Measurements from ENCODE around the gene NDUFAF3.

The NDUFAF3 gene

DNA sequence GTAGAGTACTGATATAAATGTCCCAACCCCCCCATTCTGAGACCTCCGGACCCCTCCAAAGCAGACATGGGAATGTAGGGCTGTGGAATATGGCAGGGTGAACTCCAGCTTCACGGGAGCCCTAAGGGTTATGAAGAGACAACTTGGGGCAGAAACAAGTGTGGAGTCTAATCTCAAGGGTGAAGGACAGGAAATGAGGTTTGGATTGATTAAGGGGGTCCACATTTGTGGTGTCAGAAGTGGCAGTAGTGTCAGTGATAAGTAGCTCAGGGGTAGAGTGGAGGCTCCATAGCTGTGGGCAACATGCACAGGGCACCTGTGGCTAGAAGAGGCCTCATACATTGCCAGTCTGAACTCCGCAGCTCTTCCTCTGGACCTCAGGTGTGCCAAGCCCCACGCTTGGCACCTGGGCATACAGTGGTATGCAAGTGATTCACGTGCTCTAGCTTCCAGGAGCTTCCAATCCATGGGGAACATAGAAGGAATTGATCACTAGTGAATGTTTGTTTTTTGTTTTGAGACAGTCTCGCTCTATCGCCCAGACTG, 36.0 kb upstream of the NDUFAF3 start:
- Histone ChIP-seq H3K36me3 (peaks cover 35 to 63% (median 52%) of the 10 kb centered on the region in 11 experiments), H4K20me1 (peaks cover 0 to 44% (median 19%) of the 10 kb centered on the region in 11 experiments; a peak in 12 of 22 replicates)

DNA sequence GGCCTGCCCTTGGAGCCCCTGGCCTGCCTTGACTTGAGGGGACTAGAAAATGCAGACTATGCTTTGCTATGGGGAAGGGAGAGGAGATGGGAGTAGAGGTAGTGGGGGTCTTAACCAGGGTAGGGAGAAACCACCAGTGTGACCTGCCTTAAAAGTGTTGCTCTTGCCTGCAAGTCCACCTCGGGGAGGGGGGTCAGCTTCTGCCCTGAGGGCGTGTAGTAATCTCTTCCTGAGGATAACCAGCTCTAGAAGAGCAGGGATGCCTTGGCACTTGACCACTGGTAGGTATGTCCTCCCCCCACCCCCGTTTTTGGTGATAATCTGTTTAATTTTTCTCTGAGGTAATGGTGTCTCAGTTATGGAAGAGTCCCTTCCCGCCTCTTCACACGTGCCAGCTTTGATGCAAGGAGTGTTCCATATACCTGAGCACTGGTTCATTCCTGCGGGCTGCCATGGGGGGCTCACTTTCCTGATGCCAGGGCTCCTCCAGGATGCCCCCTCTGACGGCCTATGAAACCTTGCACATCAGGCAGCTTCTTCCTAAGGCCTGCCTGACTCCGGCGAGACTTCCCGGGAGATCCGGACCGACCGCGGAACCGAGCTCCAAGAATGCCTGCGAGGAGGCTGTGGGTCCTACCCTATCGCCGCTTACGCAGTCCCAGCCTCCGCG, 32.7 kb upstream of the NDUFAF3 start:
- peak overlapping the region; percentile 72 to 88 (median 78) for H3K4me3 ChIP-seq
- peak overlapping the region; percentile 94 to 100 (median 99) for H3K4me2 ChIP-seq
- H3K9me3 ChIP-seq (replicated peaks in 1 of 11): no peaks in the 10 kb centered on the region
- no peak; a peak in 1 of 22 replicates for TF ChIP-seq Cebpa-rat (IDR thresholded peaks at IDR 0.05)
- peak overlapping the region; percentile 79 to 88 (median 84) for H3K9ac ChIP-seq
- peak overlapping the region; percentile 69 to 88 (median 83); a peak in 21 of 22 replicates for H3K27ac ChIP-seq
- peaks cover 0 to 29% (median 16%) of the 10 kb centered on the region in 11 experiments; a peak in 15 of 22 replicates for H3K27me3 ChIP-seq
- H3K4me1 ChIP-seq: peaks cover 45 to 67% (median 51%) of the 10 kb centered on the region in 10 experiments
- H4K20me1 ChIP-seq: peaks cover 0 to 29% (median 11%) of the 10 kb centered on the region in 11 experiments; a peak in 8 of 22 replicates
- H3K36me3 ChIP-seq: peaks cover 4 to 30% (median 19%) of the 10 kb centered on the region in 11 experiments

More for the DNA sequence above, 36.0 kb upstream of the NDUFAF3 start:
- Histone ChIP-seq H3K4me2 (no peak overlapping the region), H3K9me3 (replicated peaks in 1 of 11) (no peaks in the 10 kb centered on the region), H3K9ac (peak overlapping the region in 1 of 11 experiments; percentile 1; a peak in 2 of 22 replicates), H3K27me3 (peaks cover 0 to 20% (median 11%) of the 10 kb centered on the region in 11 experiments; a peak in 15 of 22 replicates), H3K4me1 (peaks cover 20 to 47% (median 30%) of the 10 kb centered on the region in 10 experiments), H3K27ac (peak overlapping the region in 2 of 11 experiments; percentile 26 to 54; a peak in 4 of 22 replicates), H3K4me3 (no peak overlapping the region)
- no peak for TF ChIP-seq Cebpa-rat (IDR thresholded peaks at IDR 0.05)

DNA sequence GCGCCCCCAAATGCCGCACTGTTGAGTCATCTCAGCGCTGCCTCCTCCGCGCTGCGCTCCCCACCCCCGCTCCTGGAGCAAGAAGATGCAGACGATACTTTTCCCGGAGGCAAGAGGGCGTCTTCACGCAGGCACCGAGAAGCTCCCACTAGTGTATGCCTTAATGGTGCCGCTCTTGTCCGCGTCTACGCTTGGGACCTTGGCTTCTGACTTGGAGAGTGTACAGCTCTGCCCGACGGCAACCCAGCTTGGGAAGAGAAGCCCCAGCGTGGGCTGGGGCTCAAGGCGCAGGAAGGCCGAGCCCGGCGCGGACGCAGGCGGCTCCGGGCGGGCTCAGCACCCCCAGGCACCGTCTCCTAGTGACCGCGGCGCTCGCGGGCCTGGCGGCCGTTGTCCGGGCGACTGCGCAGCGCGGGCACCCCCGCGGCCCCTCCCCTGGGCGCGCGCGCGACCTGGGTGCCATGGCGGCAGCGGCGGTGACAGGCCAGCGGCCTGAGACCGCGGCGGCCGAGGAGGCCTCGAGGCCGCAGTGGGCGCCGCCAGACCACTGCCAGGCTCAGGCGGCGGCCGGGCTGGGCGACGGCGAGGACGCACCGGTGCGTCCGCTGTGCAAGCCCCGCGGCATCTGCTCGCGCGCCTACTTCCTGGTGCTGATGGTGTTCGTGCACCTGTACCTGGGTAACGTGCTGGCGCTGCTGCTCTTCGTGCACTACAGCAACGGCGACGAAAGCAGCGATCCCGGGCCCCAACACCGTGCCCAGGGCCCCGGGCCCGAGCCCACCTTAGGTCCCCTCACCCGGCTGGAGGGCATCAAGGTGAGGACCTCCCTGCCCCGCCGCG, 31.9 kb upstream of the NDUFAF3 start, which contains the start of gene P4HTM:
TSS of gene P4HTM (plus strand) at position 446 of the 840 bp plus-strand sequence. CDS start at position 462, 16 bp downstream.
- H3K4me1 ChIP-seq: peaks cover 38 to 62% (median 54%) of the 10 kb centered on the region in 10 experiments
- H3K36me3 ChIP-seq: peaks cover 0 to 22% (median 13%) of the 10 kb centered on the region in 11 experiments; a peak in 16 of 22 replicates
- peak in 1 of 11 experiments; percentile 68; a peak in 2 of 22 replicates for TF ChIP-seq Cebpa-rat (IDR thresholded peaks at IDR 0.05)
- peak within 1 kb of the TSS; percentile 69 to 88 (median 83) for H3K27ac ChIP-seq
- H3K4me3 ChIP-seq: peak within 1 kb of the TSS; percentile 72 to 88 (median 78)
- H3K4me2 ChIP-seq: peak within 1 kb of the TSS; percentile 94 to 100 (median 99)
- peaks cover 0 to 21% (median 3%) of the 10 kb centered on the region in 11 experiments; a peak in 6 of 22 replicates for H4K20me1 ChIP-seq
- peak within 1 kb of the TSS; percentile 79 to 88 (median 84) for H3K9ac ChIP-seq
- H3K9me3 ChIP-seq (replicated peaks in 1 of 11): no peaks in the 10 kb centered on the region
- peaks cover 0 to 29% (median 16%) of the 10 kb centered on the region in 11 experiments; a peak in 15 of 22 replicates for H3K27me3 ChIP-seq

DNA sequence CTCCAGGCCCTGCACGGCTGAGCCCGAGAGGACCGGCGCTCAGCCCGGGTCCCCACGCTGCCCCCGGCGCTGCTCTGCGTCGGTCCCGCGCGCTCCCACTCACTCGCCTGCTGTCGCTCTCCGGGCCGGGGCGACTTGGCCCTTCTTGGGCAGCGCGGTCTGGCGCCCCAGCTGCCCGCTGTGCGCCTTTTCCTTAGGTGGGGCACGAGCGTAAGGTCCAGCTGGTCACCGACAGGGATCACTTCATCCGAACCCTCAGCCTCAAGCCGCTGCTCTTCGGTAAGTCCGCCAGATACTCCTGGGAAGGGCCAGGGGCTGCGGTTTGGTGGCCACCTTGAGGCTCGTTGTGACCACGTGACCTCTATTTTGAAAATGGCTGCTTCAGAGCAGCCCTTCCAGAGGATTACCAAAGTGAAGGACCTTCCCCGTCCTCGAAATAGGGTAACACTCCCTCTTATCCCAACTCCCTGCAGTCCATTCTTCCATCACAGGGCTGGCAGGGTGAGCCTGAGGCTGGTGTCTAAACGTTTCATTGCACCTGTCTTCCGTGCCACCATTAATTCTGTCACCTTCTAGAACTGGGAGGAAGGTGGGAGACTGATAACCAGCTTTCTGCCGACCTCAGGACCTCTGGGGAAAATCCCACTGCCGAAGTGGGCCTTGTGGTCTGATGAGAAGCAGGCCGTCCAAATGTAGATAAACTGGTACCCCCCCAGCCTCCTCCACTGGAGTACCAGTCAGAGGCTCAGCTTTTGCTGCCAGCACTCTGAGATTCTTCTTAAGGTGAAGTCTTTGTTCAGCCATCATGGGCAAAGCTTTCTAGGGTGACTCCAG, 31.1 kb upstream of the NDUFAF3 start:
- Histone ChIP-seq H3K4me1 (peaks cover 37 to 61% (median 53%) of the 10 kb centered on the region in 10 experiments), H3K9ac (peak overlapping the region; percentile 79 to 88 (median 84)), H3K4me2 (peak overlapping the region; percentile 94 to 100 (median 99)), H3K27me3 (peaks cover 0 to 29% (median 16%) of the 10 kb centered on the region in 11 experiments; a peak in 15 of 22 replicates), H3K4me3 (peak overlapping the region; percentile 72 to 88 (median 78)), H3K9me3 (replicated peaks in 1 of 11) (no peaks in the 10 kb centered on the region), H3K27ac (peak overlapping the region; percentile 69 to 88 (median 83); a peak in 21 of 22 replicates), H4K20me1 (peaks cover 0 to 15% (median 0%) of the 10 kb centered on the region in 11 experiments; a peak in 2 of 22 replicates), H3K36me3 (peaks cover 0 to 14% (median 5%) of the 10 kb centered on the region in 11 experiments; a peak in 12 of 22 replicates)
- no peak for TF ChIP-seq Cebpa-rat (IDR thresholded peaks at IDR 0.05)

DNA sequence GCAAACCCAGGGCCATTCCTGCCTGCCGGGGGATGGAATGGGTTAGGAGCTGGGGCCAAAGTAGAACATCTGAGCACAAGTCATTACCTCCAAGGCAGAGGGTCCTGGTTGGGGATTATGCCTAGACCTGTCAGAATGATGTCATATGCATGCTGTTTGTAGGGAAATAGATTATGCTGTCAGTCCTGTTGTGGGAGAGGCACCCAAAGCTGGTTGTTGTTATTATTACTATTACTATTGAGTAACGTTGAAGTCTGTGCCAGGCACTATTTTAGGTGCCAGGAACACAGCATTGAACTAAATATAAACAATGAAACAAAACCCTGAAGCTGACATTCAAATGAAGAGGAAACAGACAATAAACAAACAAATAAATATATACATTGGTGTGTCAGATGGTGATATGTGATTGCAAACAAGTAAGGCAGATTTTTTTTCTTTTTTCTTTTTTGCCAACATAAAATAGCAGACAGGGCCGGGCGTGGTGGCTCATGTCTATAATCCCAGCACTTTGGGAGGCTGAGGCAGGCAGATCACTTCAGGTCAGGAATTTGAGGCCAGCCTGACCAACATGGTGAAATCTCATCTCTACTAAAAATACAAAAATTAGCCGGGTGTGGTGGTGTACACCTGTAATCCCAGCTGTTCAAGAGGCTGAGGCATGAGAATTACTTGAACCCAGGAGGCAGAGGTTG, 29.9 kb upstream of the NDUFAF3 start:
- Histone ChIP-seq H3K27me3 (peaks cover 0 to 29% (median 16%) of the 10 kb centered on the region in 11 experiments; a peak in 15 of 22 replicates), H3K9ac (peak overlapping the region in 3 of 11 experiments; percentile 83 to 88 (median 85); a peak in 5 of 22 replicates), H3K36me3 (peaks cover 0 to 16% (median 2%) of the 10 kb centered on the region in 11 experiments; a peak in 4 of 22 replicates), H3K4me1 (peaks cover 37 to 61% (median 53%) of the 10 kb centered on the region in 10 experiments), H3K4me2 (peak overlapping the region; percentile 94 to 100 (median 99)), H3K4me3 (peak overlapping the region in 3 of 10 experiments; percentile 79 to 85 (median 80); a peak in 1 of 20 replicates), H3K27ac (no peak overlapping the region), H3K9me3 (replicated peaks in 1 of 11) (no peaks in the 10 kb centered on the region), H4K20me1 (peaks cover 0 to 4% (median 0%) of the 10 kb centered on the region in 11 experiments; a peak in 2 of 22 replicates)
- no peak for TF ChIP-seq Cebpa-rat (IDR thresholded peaks at IDR 0.05)

DNA sequence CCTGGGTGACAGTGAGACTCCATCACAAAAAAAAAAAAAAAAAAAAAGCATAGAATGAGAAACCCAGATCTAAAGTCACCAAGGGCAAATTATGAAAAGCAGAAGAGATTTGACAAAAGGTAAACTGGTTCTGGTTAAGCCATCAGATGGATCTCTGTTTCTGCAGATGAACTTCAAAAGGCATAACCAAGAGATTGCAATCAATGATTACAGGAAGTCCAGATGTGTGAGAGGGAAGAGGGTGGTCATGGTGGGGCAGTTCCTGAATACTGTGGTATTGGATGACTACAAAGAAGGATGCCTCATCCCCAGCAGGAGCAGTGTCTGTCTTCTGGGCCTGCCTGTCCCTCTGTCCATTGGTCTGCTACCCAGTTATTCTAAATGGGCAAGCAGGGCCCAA, 28.1 kb upstream of the NDUFAF3 start:
- Histone ChIP-seq H3K4me1 (peaks cover 33 to 52% (median 47%) of the 10 kb centered on the region in 10 experiments), H3K4me2 (peak overlapping the region; percentile 8 to 63 (median 41); a peak in 20 of 22 replicates), H3K9ac (peak overlapping the region in 1 of 11 experiments; percentile 7; a peak in 1 of 22 replicates), H4K20me1 (peaks cover 0 to 7% (median 0%) of the 10 kb centered on the region in 11 experiments; a peak in 1 of 22 replicates), H3K27me3 (peaks cover 0 to 29% (median 16%) of the 10 kb centered on the region in 11 experiments; a peak in 15 of 22 replicates), H3K9me3 (replicated peaks in 1 of 11) (no peaks in the 10 kb centered on the region), H3K36me3 (peaks cover 0 to 20% (median 0%) of the 10 kb centered on the region in 11 experiments; a peak in 4 of 22 replicates), H3K4me3 (no peak overlapping the region), H3K27ac (no peak overlapping the region)
- TF ChIP-seq Cebpa-rat (IDR thresholded peaks at IDR 0.05): no peak

DNA sequence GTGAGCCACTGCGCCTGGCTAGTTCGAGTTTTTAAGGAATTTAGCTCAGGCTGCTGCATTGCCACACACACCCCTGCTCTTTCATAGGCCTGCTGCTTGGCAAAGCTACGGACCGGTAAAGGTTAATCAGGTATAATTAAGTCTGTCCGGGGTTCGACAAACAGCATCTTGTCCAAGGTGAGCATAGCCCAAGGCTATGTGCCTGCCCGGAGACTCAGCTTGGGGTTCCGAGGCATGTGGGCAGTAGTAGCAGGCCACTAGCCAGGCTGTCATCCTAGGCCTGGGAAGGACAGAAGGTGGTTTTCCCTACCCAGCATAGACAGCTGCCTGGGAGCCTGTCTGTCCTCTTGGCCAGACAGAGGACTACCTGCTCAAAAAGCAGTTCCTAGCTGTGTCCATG, 25.3 kb upstream of the NDUFAF3 start:
- peaks cover 0 to 3% (median 0%) of the 10 kb centered on the region in 11 experiments; a peak in 3 of 22 replicates for H3K27me3 ChIP-seq
- no peak for TF ChIP-seq Cebpa-rat (IDR thresholded peaks at IDR 0.05)
- H3K36me3 ChIP-seq: peaks cover 0 to 20% (median 0%) of the 10 kb centered on the region in 11 experiments; a peak in 4 of 22 replicates
- no peak overlapping the region for H3K27ac ChIP-seq
- peaks cover 0 to 7% (median 0%) of the 10 kb centered on the region in 11 experiments; a peak in 1 of 22 replicates for H4K20me1 ChIP-seq
- H3K4me2 ChIP-seq: no peak overlapping the region
- H3K9ac ChIP-seq: no peak overlapping the region
- no peaks in the 10 kb centered on the region for H3K9me3 ChIP-seq (replicated peaks in 1 of 11)
- H3K4me1 ChIP-seq: peaks cover 13 to 27% (median 23%) of the 10 kb centered on the region in 10 experiments
- H3K4me3 ChIP-seq: no peak overlapping the region

All from BLaER1 treated with 17β-estradiol and CSF1 and Interleukin-3, amounts not matched to agents 10 nM and 100 nM (cell line).